HEK293 (cell line): ENCODE results near the gene SCAMP3.

ENCODE experiments used
- CTCF ChIP-seq: fragments of 450-650 bp; formaldehyde crosslinking; IDR thresholded peaks from 2 replicates; pipeline ENCODE4 v1.5.1; 2016; ENCODE audit warnings: missing biosample characterization, missing genetic modification characterization
- ELK4 ChIP-seq: IDR thresholded peaks from 2 replicates; pipeline ENCODE4 v1.6.1; 2011; ENCODE audit warnings: mild to moderate bottlenecking, low read depth, low read length, borderline replicate concordance
- KLF16 ChIP-seq: fragments of 450-650 bp; formaldehyde crosslinking; IDR thresholded peaks from 2 replicates; pipeline ENCODE4 v1.5.1; 2017; ENCODE audit warnings: missing biosample characterization, missing genetic modification characterization
- KLF9 ChIP-seq: fragments of 450-650 bp; formaldehyde crosslinking; IDR thresholded peaks from 2 replicates; pipeline ENCODE4 v1.5.1; 2016; ENCODE audit warnings: missing biosample characterization, missing genetic modification characterization, low read depth
- PBX3 ChIP-seq: sonication (generic); formaldehyde crosslinking; IDR thresholded peaks from 2 replicates; pipeline ENCODE4 v1.8.1; 2022; ENCODE audit warnings: mild to moderate bottlenecking, moderate library complexity, missing genetic modification reagents
- REST ChIP-seq: fragments of 450-650 bp; formaldehyde crosslinking; IDR thresholded peaks from 2 replicates; pipeline ENCODE4 v1.5.1; 2016; ENCODE audit warnings: missing biosample characterization, missing genetic modification characterization
- SETDB1 ChIP-seq: IDR thresholded peaks from one replicate; pipeline ENCODE4 v1.6.1; 2017; ENCODE audit warnings: mild to moderate bottlenecking, low read length, moderate library complexity, mixed read lengths; ENCODE audit not compliant: insufficient read length
- ZBTB1 ChIP-seq: fragments of 450-650 bp; formaldehyde crosslinking; IDR thresholded peaks from 2 replicates; pipeline ENCODE4 v1.5.1; 2016; ENCODE audit warnings: missing biosample characterization, missing genetic modification characterization
- ZEB2 ChIP-seq: fragments of 450-650 bp; formaldehyde crosslinking; IDR thresholded peaks from 2 replicates; pipeline ENCODE4 v1.5.1; 2016; ENCODE audit warnings: missing biosample characterization, missing genetic modification characterization
- ZNF184 ChIP-seq: fragments of 450-650 bp; IDR thresholded peaks from 2 replicates; pipeline ENCODE4 v1.5.1; 2018; ENCODE audit warnings: missing biosample characterization, mild to moderate bottlenecking, missing genetic modification characterization
- ZNF23 ChIP-seq: fragments of 450-650 bp; formaldehyde crosslinking; IDR thresholded peaks from 2 replicates; pipeline ENCODE4 v1.5.1; 2016; ENCODE audit warnings: missing biosample characterization, missing genetic modification characterization, borderline replicate concordance
- ZNF24 ChIP-seq: fragments of 450-650 bp; formaldehyde crosslinking; IDR thresholded peaks from 2 replicates; pipeline ENCODE4 v1.5.1; 2016; ENCODE audit warnings: missing biosample characterization, missing genetic modification characterization
- ZNF350 ChIP-seq: fragments of 450-650 bp; formaldehyde crosslinking; IDR thresholded peaks from 2 replicates; pipeline ENCODE4 v1.5.0; 2017; ENCODE audit warnings: missing biosample characterization, mild to moderate bottlenecking, missing genetic modification characterization
- ZNF639 ChIP-seq: fragments of 450-650 bp; formaldehyde crosslinking; IDR thresholded peaks from 2 replicates; pipeline ENCODE4 v1.5.1; 2016; ENCODE audit warnings: missing biosample characterization, missing genetic modification characterization

GRCh38 chr1:155266553-155266952, 4.4 kb upstream of the SCAMP3 start:
- no peak for TF ChIP-seq REST (tag by site-specific recombination)
- TF ChIP-seq SETDB1, result no peak
- no peak for TF ChIP-seq ZNF23 (tag by site-specific recombination)
- no peak for TF ChIP-seq KLF9 (tag by site-specific recombination)
- no peak for TF ChIP-seq ZNF350
- no peak for TF ChIP-seq KLF16
- no peak for TF ChIP-seq ELK4
- no peak for TF ChIP-seq ZNF184 (tag by site-specific recombination)
- TF ChIP-seq CTCF (tag by site-specific recombination), result no peak
- TF ChIP-seq ZNF639 (tag by site-specific recombination), result no peak
- TF ChIP-seq ZBTB1 (tag by site-specific recombination), result no peak
- no peak for TF ChIP-seq ZNF24
- no peak for TF ChIP-seq ZEB2 (tag by site-specific recombination)
- TF ChIP-seq PBX3 (CRISPR knock-in tag), result no peak
